ENCODE results near the gene TRPV5.

DNA sequence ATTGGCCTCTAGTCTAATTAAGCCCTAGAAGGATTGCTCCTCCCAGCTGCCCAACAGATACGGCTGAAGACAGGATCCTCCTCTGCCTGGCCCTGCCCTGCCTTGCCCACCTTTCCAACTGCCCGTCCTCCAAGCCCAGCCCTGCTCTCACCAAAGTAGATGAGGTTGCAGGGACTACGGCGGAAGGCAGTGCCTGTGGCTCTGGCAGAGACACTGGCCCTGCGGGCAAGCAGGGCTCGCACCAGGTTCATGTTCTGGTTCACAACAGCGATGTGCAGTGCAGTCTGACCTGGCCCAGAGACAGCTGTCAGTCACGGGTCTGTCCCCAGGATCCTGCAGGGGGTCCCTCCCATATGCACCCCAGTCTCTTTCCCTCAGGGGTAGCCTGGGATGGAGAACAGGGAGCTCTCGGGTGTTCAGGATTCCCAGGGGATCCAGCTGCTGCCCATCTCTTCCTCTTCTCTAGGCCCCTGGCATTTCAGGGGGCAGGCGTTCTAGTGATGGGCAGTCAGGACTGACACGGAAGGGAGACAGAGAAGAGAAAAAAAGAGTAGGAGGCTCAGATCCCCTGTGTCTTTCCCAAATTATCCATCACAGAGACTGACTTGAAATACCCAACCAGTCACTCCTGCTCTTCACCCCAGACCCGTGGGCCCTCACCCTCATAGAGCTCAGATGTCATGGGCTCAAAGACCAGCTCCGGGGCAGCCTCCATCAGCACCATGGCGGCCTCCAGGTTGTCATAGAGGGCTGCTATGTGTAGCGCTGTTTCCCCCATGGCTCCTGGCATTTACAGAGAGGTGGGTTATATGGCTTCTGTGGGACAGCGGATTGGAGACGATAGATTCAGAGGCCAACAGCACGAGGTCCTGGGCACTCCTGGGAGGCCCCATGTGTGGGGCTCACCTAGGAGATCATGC, 56.3 kb downstream of the TRPV5 start:
- TF ChIP-seq, protein P1, sequence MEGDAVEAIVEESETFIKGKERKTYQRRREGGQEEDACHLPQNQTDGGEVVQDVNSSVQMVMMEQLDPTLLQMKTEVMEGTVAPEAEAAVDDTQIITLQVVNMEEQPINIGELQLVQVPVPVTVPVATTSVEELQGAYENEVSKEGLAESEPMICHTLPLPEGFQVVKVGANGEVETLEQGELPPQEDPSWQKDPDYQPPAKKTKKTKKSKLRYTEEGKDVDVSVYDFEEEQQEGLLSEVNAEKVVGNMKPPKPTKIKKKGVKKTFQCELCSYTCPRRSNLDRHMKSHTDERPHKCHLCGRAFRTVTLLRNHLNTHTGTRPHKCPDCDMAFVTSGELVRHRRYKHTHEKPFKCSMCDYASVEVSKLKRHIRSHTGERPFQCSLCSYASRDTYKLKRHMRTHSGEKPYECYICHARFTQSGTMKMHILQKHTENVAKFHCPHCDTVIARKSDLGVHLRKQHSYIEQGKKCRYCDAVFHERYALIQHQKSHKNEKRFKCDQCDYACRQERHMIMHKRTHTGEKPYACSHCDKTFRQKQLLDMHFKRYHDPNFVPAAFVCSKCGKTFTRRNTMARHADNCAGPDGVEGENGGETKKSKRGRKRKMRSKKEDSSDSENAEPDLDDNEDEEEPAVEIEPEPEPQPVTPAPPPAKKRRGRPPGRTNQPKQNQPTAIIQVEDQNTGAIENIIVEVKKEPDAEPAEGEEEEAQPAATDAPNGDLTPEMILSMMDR (IDR thresholded peaks at IDR 0.05): no peak
- TF ChIP-seq POLR2A (IDR thresholded peaks at IDR 0.05): no peak
